Stimulated activated CD4-positive, alpha-beta T cell treated with anti-CD3 and anti-CD28 coated beads, Interleukin-2, amount 100 ng/mL, for 4 hours (primary cell): ENCODE results near the gene FOLR1.
"Not testable (repeated sequence)": the region's sequence is repeated elsewhere in the genome, so short reads cannot be mapped to it uniquely, and the experiment has no call there.

Experiments used
- DNase-seq: peaks from one replicate; pipeline ENCODE4 v3.0.0-alpha.2; 2020; ENCODE audit warnings: low read depth

FOLR1 gene

GRCh38 chr11:72191961-72192381 is at the start of gene FOLR1:
Gene FOLR1, plus strand, starts transcription at chr11:72192140. Its CDS starts 34 bp downstream, at chr11:72192174.
- DNase-seq, result no peak

- not testable (repeated sequence) for DNase-seq
Observed at GRCh38 chr11:72142543-72142942, 49.4 kb upstream of the FOLR1 start.

DNA sequence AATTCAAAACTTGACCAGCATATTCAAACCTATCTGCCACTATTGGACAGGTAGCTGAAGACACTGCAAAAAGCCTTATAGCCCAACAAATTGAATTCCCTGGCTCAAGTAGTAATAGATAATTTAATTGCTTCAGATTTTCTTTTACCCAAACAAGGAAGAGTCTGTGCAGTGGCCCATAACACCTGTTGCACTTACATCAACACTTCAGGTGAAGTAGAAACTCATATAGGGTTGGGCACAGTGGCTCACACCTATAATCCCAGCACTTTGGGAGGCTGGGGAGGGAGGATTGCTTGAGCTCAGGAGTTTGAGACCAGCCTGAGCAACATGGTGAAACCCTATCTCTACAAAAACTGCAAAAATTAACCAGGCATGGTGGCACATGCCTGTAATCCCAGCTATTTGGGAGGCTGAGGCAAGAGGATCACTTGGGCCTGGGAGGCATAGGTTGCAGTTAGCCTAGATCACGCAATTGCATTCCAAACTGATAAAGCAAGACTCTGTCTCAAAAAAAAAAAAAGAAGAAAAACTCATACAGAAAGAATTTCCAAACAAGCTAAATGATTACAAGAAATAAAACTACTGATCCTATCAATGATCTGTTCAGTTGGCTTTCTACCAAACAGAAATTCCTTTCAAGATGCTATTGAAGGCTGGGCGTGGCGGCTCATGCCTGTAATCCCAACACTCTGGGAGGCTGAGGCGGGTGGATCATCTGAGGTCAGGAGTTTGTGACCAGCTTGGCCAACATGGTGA is 47.0 kb upstream of the FOLR1 start:
- no peak for DNase-seq

DNA sequence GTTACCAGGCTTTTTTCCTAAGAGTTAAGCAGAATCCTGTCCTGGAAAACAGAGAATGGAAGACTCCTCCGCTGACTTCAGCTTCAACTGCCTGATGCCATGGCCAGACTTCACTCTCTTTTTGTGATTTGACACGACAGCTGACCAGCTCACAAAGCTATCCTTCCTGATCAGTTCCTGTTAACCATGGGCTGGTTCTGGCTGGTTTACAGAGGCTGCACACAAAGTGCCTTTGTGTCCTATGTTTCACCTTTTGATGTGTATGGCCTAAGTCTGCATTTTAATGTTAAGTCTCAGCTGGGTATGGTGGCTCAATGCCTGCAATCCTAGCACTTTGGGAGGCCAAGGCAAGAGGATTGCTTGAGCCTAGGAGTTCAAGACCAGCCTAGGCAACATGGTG is 45.3 kb upstream of the FOLR1 start:
- DNase-seq, result no peak

DNA sequence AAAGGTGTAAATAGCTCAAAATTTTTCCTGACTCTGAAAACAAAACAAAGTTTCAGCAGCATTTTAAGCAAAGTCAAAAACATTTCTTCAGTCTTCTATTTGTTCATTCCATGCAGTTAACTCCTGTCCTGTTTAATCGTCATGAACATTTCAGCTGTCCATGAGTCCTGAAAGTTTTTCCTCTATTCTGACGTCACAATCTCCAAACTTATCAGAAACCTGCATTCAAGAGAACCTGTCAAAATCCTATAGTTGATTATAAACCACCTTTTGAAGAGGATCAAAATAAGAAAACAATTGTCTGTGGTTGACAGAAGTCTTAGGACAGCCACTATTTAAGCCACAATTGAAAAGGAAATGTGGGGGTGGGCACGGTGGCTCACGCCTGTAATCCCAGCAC is 41.1 kb upstream of the FOLR1 start:
- no peak for DNase-seq

- DNase-seq, result not testable (repeated sequence)
Observed at GRCh38 chr11:72153874-72154273, 38.1 kb upstream of the FOLR1 start.

- DNase-seq, result no peak
Observed at GRCh38 chr11:72154816-72155215, 37.1 kb upstream of the FOLR1 start.

- DNase-seq, result no peak
Observed at GRCh38 chr11:72155751-72156150, 36.2 kb upstream of the FOLR1 start.

- DNase-seq, result no peak
Observed at GRCh38 chr11:72157131-72157530, 34.8 kb upstream of the FOLR1 start.

DNA sequence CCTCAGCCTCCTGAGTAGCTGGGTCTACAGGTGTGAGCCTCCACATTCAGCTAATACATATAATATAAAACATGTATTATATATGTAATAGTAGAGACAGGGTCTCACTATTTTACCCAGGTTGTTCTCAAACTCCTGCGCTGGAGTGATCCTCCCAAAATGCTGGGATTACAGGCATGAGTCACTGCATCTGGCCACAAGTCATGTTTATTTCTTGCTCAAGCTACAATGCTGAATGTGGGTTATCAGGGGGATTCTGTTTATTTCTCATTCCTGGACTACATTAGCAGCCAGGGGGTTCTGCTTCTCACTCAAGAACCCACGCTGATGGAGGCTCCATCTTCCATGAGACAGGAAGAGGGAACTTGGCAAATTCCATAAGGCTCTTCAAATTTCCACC is 31.6 kb upstream of the FOLR1 start:
- DNase-seq, result no peak

GRCh38 chr11:72162891-72163492 is 28.9 kb upstream of the FOLR1 start:
- no peak for DNase-seq

DNA sequence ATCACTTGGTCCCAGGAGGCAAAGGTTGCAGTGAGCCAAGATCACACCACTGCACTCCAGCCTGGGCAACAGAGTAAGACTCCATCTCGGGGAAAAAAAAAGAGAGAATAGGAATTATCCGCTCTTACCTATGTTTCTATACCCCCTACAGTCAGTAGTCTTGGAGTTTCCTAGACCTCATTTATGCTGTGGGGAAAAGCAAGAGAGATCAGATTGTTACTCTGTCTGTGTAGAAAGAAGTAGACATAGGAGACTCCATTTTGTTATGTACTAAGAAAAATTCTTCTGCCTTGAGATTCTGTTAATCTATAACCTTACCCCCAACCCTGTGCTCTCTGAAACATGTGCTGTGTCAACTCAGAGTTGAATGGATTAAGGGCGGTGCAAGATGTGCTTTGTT is 27.8 kb upstream of the FOLR1 start:
- DNase-seq, result not testable (repeated sequence)

DNA sequence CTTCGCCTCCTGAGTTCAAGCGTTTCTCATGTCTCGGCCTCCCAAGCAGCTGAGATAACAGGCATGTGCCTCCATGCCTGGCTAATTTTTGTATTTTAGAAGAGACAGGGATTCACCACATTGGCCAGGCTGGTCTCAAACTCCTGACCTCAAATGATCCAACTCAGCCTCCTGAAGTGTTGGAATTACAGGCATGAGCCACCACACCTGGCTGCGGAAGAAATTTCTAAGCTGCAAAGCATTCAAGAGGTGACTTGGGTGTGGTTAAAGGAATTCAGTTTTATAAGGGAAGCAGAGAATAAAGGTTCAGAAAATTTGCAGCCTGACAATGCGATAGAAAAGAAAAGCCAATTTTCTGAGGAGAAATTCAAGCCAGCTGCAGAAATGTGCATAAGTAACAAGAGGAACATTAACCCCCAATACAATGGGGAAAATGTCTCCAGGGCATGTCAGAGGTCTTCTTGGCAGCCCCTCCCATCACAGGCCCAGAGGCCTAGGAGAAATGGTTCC is 22.8 kb upstream of the FOLR1 start:
- not testable (repeated sequence) for DNase-seq

DNA sequence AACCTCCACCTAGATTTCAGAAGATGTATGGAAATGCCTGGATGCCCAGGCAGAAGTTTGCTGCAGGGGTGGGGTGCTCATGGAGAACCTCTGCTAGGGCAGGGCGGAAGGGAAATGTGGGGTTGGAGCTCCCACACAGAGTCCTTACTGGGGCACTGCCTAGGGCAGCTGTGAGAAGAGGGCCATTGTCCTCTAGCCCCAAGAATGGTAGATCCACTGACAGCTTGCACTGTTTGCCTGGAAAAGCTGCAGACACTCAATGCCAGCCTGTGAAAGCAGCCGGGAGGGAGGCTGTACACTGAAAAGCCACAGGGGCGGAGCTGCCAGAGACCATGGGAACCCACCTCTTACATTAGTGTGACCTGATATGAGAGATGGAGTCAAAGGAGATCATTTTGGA is 22.2 kb upstream of the FOLR1 start:
- DNase-seq, result not testable (repeated sequence)

- DNase-seq, result not testable (repeated sequence)
Observed at GRCh38 chr11:72172043-72172442, 19.9 kb upstream of the FOLR1 start.

GRCh38 chr11:72173291-72173690 is 18.6 kb upstream of the FOLR1 start:
- no peak for DNase-seq

DNA sequence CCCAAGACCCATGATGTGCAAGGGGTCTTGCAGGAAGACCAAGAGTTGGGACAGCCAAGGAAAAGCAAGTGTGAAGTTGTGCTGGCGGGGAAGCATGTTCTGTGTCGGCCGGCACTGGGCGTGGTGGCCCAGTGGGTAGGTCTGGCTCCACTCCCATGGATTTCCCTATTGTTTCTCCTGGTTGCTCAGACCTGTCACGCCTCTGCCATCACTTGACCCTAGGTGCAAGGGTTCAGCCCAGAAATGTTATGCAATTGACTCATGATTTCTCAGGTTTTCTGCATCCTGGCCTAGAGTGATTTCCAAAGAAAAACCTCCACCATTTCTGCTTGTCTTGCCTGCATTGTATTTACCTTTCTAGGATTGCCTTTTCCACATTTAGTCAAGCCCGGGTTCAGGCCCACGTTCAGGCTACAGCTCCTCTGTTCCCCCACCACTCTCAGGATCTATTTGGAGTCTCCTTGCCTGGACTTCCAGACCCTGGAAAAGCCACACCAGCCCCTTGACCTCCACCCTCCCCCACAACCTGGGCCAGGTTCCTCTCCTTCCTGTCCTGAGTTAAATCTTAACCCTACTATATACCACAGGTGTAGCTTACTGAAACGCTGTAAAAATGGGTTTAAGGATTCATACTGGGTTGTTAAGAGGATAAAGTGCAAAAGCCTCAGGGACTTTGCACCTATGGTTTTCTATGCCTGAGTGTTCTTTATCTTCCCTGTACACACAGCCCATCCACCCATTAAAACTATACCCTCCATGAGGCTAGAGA is 17.5 kb upstream of the FOLR1 start:
- DNase-seq, result no peak

GRCh38 chr11:72177656-72178055 is 14.3 kb upstream of the FOLR1 start:
- no peak for DNase-seq

DNA sequence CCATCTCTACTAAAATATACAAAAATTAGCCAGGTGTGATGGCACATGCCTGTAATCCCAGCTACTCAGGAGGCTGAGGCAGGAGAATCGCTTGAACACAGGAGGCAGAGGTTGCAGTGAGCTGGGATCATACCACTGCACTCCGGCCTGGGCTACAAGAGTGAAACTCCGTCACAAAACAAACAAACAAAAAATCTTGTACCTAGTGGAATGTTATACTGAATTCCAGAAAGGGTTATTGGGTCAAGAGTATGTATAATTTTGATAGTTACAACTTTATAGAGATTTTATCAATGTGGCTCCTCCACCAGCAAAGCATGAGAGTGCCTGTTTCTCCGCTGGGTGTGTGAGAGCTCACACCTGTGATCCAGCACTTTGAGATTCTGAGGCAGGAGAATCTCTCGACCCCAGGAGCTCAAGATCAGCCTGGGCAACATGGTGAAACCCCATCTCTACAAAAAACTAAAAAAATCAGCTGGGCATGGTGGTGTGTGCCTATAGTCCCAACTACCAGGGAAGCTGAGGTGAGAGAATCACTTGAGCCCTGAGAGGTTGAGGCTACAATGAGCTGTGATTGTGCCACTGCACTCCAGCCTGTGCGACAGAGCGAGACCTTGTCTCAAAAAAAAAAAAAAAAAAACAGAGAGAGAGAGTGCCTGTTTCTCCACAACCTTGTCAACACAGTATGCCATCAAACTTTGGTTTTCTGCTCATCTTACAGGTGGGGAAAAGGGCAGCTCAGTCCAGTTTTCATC is 12.7 kb upstream of the FOLR1 start:
- no peak for DNase-seq

GRCh38 chr11:72179804-72180396 is 12.0 kb upstream of the FOLR1 start:
- DNase-seq, result no peak

DNA sequence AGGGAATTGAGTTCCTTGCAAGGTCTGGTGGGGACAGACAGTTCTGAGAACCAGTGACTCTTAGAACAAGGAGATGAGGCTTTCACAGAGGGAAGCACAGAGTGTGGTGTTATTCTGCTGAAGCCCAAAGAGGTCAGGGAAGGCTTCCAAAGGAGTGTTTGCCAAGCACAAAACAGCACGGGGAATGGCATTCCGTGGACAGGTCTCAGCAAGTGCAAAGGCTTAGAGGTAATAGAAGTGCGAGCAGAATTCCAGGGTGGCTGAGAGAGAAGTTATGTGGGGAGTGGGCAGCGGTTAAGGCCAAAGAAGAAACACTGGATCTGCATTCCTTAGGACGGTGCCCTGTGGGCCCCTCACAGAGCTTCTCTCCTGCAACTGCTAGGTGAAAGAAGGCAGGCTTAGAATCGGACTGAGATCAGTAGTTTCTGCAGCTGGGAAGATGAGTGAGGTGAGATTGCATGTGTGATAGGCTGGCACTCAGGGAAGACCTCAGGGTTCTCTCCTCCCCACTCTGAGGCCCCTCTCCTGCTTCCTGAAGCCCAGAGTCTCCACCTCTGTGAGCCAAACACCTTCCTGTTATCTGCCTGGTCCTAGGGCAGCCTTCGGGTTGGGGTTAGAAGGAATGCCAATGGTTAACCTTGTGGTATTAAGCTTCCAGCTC is 10.9 kb upstream of the FOLR1 start:
- DNase-seq, result not testable (repeated sequence)
